OCI-LY3 (cell line): ENCODE measurements around the gene ELMO2.

Experiments
- H2AFZ ChIP-seq: fragments of 200-600, 300-600 bp; shearing (Covaris generic); 2 replicates; pipeline ENCODE4 v1.6.0; 2014; ENCODE audit warnings: antibody characterized with exemption, low read depth, low read length
- H3K27ac ChIP-seq: fragments of 200-600, 300-600 bp; sonication (generic); 2 replicates; pipeline ENCODE4 v1.5.1; 2014; ENCODE audit warnings: mild to moderate bottlenecking, low read length, moderate library complexity, mixed read lengths
- H3K27me3 ChIP-seq: fragments of 200-600, 300-600 bp; sonication (generic); 2 replicates; pipeline ENCODE4 v1.6.1; 2014; ENCODE audit warnings: low read depth, low read length, mixed read lengths
- H3K36me3 ChIP-seq: fragments of 200-600, 300-600 bp; sonication (generic); replicated peaks from 2 replicates; pipeline ENCODE3; 2014; ENCODE audit warnings: low read depth, low read length, mixed read lengths
- H3K4me1 ChIP-seq: fragments of 300-600, 200-600 bp; sonication (generic); 2 replicates; pipeline ENCODE4 v1.6.1; 2014; ENCODE audit warnings: low read length, mixed read lengths
- H3K4me2 ChIP-seq: fragments of 200-600, 300-600 bp; sonication (generic); 2 replicates; pipeline ENCODE4 v1.6.1; 2014; ENCODE audit warnings: low read length, mixed read lengths
- H3K4me3 ChIP-seq: fragments of 300-600, 200-600 bp; sonication (generic); 2 replicates; pipeline ENCODE4 v1.5.1; 2014; ENCODE audit warnings: antibody characterized with exemption, mild to moderate bottlenecking, low read length, moderate library complexity
- H3K79me2 ChIP-seq: fragments of 300-600, 200-600 bp; shearing (Covaris generic); 2 replicates; pipeline ENCODE4 v1.6.1; 2014; ENCODE audit warnings: mild to moderate bottlenecking, low read length, mixed read lengths
- H3K9ac ChIP-seq: fragments of 300-600, 200-600 bp; shearing (Covaris generic); 2 replicates; pipeline ENCODE4 v1.6.0; 2014; ENCODE audit warnings: mild to moderate bottlenecking, low read length, moderate library complexity
- H3K9me3 ChIP-seq: fragments of 200-600, 300-600 bp; shearing (Covaris generic); 2 replicates; pipeline ENCODE4 v1.6.1; 2014; ENCODE audit warnings: low read length, mixed read lengths; ENCODE audit not compliant: insufficient read depth
- H4K20me1 ChIP-seq: fragments of 200-600, 300-600 bp; sonication (generic); 2 replicates; pipeline ENCODE4 v1.6.1; 2016; ENCODE audit warnings: low read length, mixed read lengths; ENCODE audit not compliant: insufficient read depth
- EZH2phosphoT487 ChIP-seq: fragments of 200-600 bp; shearing (Covaris generic); IDR thresholded peaks from 2 replicates; pipeline ENCODE4 v1.6.1; 2018; ENCODE audit warnings: antibody characterized with exemption, mixed run types, low read depth
- TF ChIP-seq, protein P1 (sequence below): fragments of 200-600, 300-600 bp; sonication (generic); IDR thresholded peaks from 2 replicates; pipeline ENCODE4 v1.5.1; 2014; ENCODE audit warnings: antibody characterized with exemption, low read length, low read depth

The ELMO2 gene

DNA sequence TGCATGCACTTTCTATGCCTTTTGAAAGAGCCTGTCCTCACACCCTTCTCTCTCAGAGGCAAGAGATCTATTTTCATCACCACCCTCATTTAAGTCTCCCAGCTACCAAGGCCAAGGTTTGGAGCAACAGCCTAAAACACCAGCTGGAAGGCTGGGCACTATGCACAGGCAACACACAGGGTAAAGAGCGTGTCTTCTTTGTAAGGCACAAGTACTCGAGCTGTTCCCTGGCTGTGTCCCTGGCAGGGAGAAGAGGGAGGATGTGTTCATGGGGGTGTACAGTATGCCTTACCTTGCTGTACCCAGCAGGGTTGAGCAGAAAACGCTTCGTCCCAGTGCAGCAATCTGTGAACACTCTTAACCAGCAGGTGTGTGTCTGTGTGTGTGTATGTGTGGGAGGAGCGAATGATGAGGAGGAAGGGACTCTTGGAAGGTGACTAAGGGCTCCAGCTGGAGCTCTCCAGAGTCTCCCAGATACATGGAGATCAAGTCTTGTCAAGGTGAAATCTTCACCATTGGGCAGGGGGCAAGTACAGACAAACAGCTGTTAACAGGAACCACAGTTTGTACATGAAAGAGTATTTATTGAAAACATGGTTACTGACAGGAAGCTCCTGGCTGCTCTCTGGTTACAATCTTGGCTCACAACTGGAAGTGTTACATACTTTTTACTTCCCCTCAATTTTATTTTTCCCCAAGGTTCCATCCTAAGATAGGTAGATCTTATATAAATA, 40.8 kb downstream of the ELMO2 start:
- peaks cover 34% of the 10 kb centered on the region for H3K36me3 ChIP-seq
- H3K79me2 ChIP-seq = peaks cover 33% of the 10 kb centered on the region
- no peaks in the 10 kb centered on the region for H3K9me3 ChIP-seq
- no peak overlapping the region for H3K9ac ChIP-seq
- no peaks in the 10 kb centered on the region for H3K27me3 ChIP-seq
- TF ChIP-seq, protein P1, sequence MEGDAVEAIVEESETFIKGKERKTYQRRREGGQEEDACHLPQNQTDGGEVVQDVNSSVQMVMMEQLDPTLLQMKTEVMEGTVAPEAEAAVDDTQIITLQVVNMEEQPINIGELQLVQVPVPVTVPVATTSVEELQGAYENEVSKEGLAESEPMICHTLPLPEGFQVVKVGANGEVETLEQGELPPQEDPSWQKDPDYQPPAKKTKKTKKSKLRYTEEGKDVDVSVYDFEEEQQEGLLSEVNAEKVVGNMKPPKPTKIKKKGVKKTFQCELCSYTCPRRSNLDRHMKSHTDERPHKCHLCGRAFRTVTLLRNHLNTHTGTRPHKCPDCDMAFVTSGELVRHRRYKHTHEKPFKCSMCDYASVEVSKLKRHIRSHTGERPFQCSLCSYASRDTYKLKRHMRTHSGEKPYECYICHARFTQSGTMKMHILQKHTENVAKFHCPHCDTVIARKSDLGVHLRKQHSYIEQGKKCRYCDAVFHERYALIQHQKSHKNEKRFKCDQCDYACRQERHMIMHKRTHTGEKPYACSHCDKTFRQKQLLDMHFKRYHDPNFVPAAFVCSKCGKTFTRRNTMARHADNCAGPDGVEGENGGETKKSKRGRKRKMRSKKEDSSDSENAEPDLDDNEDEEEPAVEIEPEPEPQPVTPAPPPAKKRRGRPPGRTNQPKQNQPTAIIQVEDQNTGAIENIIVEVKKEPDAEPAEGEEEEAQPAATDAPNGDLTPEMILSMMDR = no peak
- no peak for TF ChIP-seq EZH2phosphoT487
- H3K4me3 ChIP-seq = no peak overlapping the region
- no peak overlapping the region for H3K4me2 ChIP-seq
- H4K20me1 ChIP-seq = peaks cover 27% of the 10 kb centered on the region
- no peak overlapping the region for H3K27ac ChIP-seq
- H3K4me1 ChIP-seq = peaks cover 12% of the 10 kb centered on the region
- H2AFZ ChIP-seq = no peak overlapping the region

GRCh38 chr20:46364670-46365486, 41.5 kb downstream of the ELMO2 start:
- Histone ChIP-seq H3K27me3 (no peaks in the 10 kb centered on the region), H2AFZ (peak overlapping the region; percentile 66), H3K9me3 (no peaks in the 10 kb centered on the region), H4K20me1 (peaks cover 31% of the 10 kb centered on the region), H3K4me1 (peaks cover 16% of the 10 kb centered on the region), H3K36me3 (peaks cover 30% of the 10 kb centered on the region), H3K4me3 (peak overlapping the region; percentile 81), H3K79me2 (peaks cover 36% of the 10 kb centered on the region), H3K9ac (peak overlapping the region; percentile 34; the same call in 1 of the 2 replicates), H3K27ac (no peak overlapping the region), H3K4me2 (peak overlapping the region; percentile 83)
- TF ChIP-seq, protein P1 = no peak
- no peak for TF ChIP-seq EZH2phosphoT487

DNA sequence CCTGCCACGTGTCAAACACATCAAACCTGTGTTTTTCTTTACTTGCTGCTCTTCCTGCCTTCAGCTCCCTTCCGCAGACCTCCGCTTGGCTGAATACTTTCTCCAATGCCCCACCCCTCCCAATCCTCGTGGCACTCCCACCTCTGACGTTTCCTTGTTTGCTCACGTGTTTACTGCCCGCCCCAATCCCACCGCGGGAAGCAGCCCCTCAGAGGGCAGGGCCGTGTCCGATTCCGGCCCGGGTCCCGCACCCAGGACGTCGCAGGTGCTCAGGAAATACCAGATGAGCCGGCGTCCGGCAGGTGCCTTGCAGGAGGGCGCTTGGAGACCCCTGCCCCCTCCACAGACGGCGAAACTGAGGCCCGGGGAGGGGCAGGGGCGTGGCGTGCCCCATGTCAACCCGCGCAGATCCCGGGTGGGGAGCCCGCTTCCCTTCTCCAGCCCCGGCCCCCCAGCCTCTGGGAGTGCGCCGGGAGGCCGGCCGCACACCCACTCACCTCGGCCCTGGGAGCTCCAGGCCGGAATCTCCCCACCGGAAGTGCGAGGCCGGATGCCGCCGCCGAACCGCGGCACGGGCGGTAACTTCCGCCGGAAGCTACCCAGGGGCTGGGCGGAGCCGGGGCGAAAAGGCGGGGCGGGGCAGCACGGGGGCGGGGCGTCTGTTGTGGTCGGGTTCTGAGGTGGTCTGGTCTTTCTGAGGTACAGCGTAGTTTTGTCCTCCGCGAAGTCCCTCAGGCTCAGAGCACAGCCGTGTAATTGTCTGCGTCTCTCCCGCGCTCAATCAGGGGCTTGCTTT, 42.3 kb downstream of the ELMO2 start:
- Histone ChIP-seq H3K4me1 (peaks cover 24% of the 10 kb centered on the region), H3K27ac (peak overlapping the region; percentile 74)

More for the DNA sequence above, 42.3 kb downstream of the ELMO2 start:
- H3K9me3 ChIP-seq = no peaks in the 10 kb centered on the region
- peak overlapping the region; percentile 81 for H3K4me3 ChIP-seq
- H3K27me3 ChIP-seq = no peaks in the 10 kb centered on the region
- H3K36me3 ChIP-seq = peaks cover 25% of the 10 kb centered on the region
- H3K79me2 ChIP-seq = peaks cover 40% of the 10 kb centered on the region
- peak overlapping the region; percentile 83 for H3K4me2 ChIP-seq
- H2AFZ ChIP-seq = peak overlapping the region; percentile 66
- H4K20me1 ChIP-seq = peaks cover 38% of the 10 kb centered on the region
- TF ChIP-seq EZH2phosphoT487 = no peak
- TF ChIP-seq, protein P1 = no peak
- peak overlapping the region; percentile 90 for H3K9ac ChIP-seq
